GM18861 (cell line): ENCODE measurements around the gene GABRD.

Source experiments
- ATAC-seq: cut with Tn5 transposase; IDR thresholded peaks from one replicate; pipeline ENCODE4 v1.9.1; 2021; ENCODE audit not compliant: unreplicated experiment

The GABRD gene

GRCh38 chr1:1985375-1986050 is 33.6 kb upstream of the GABRD start:
- ATAC-seq, result no peak

GRCh38 chr1:1986451-1987141 is 32.5 kb upstream of the GABRD start:
- ATAC-seq, result no peak

GRCh38 chr1:1987142-1987510 is 32.0 kb upstream of the GABRD start:
- ATAC-seq, result no peak

- no peak for ATAC-seq
Observed at GRCh38 chr1:1988061-1988945, 30.8 kb upstream of the GABRD start.

- no peak for ATAC-seq
Observed at GRCh38 chr1:1989102-1989542, 30.0 kb upstream of the GABRD start.

GRCh38 chr1:1989789-1990188 is 29.4 kb upstream of the GABRD start:
- no peak for ATAC-seq

GRCh38 chr1:1990222-1990621 is 28.9 kb upstream of the GABRD start:
- ATAC-seq, result no peak

GRCh38 chr1:1994536-1994935 is 24.6 kb upstream of the GABRD start:
- ATAC-seq, result no peak

- ATAC-seq, result no peak
Observed at GRCh38 chr1:1996207-1996651, 22.9 kb upstream of the GABRD start.

- no peak for ATAC-seq
Observed at GRCh38 chr1:1997576-1997975, 21.6 kb upstream of the GABRD start.

GRCh38 chr1:2000432-2000831 is 18.7 kb upstream of the GABRD start:
- ATAC-seq, result no peak

- no peak for ATAC-seq
Observed at GRCh38 chr1:2000850-2001249, 18.3 kb upstream of the GABRD start.

GRCh38 chr1:2001773-2002411 is 17.3 kb upstream of the GABRD start:
- no peak for ATAC-seq

- no peak for ATAC-seq
Observed at GRCh38 chr1:2003541-2004131, 15.5 kb upstream of the GABRD start, which contains the start of gene CFAP74. Gene CFAP74 (minus strand): TSS chr1:2003786. CDS start chr1:1990956, 12,830 bp downstream.

- ATAC-seq, result no peak
Observed at GRCh38 chr1:2004856-2005255, 14.3 kb upstream of the GABRD start.

GRCh38 chr1:2009101-2010053 is 9.8 kb upstream of the GABRD start:
- no peak for ATAC-seq

GRCh38 chr1:2014181-2014580 is 5.0 kb upstream of the GABRD start:
- no peak for ATAC-seq

GRCh38 chr1:2014741-2015735 is 4.1 kb upstream of the GABRD start:
- no peak for ATAC-seq
